Mucosa of descending colon (tissue), 3 donors: ENCODE measurements around the gene LTA. TPM values are rescaled to one million over a fixed set of nuclear protein-coding genes. Genes with fewer than 3 reads are reported as not detected.
A peak's percentile ranks its signal among the peaks of the same experiment; 100 is the strongest.

Experiments
- ATAC-seq: fragments of 200-7000 bp; cut with Tn5 transposase; one replicate; pipeline ENCODE4 v1.9.1; 2020; ENCODE audit warnings: mild to moderate bottlenecking, moderate library complexity
- DNase-seq, 3 donors: peaks; one replicate each; pipeline ENCODE4 v3.0.0-alpha.2; 2020
- H3K36me3 ChIP-seq: fragments of 200-600 bp; one replicate; pipeline ENCODE4 v1.8.0; 2021; ENCODE audit warnings: low read depth, mild to moderate bottlenecking
- H3K4me1 ChIP-seq: fragments of 200-600 bp; one replicate; pipeline ENCODE4 v1.8.0; 2021; ENCODE audit warnings: low read depth, mild to moderate bottlenecking
- H3K4me3 ChIP-seq: fragments of 200-600 bp; one replicate; pipeline ENCODE4 v1.8.0; 2021; ENCODE audit warnings: mild to moderate bottlenecking
- H3K9me3 ChIP-seq: fragments of 200-600 bp; one replicate; pipeline ENCODE4 v1.8.0; 2021; ENCODE audit warnings: mild to moderate bottlenecking
- intact Hi-C, 2 donors: fragments of 100-400 bp; cut with DNase I in 1 of 2; cut with micrococcal nuclease in 1 of 2; formaldehyde crosslinking; loops; one replicate each; pipeline versions ENCODE4 v1.11.0 to v1.11.1; 2022; cut with DNase I, micrococcal nuclease
- total RNA-seq, 3 donors: library from RNA; stranded (reverse); fragmentation: NEBNext Ultra II Directional in 2 of 3; extraction: Animal tissue kit (Norgen Biotek cat#: 25700) in 2 of 3; gene quantifications; one replicate each; pipeline versions ENCODE4 v1.2.1 to v1.2.4, GENCODE V29; 2021 to 2023
- TF ChIP-seq, protein P1 (sequence below): fragments of 200-600 bp; IDR thresholded peaks from one replicate; pipeline ENCODE4 v1.8.0; 2022; ENCODE audit warnings: antibody characterized with exemption, mild to moderate bottlenecking
- donor health status: DM: no; HTN: no; CAD: no; lungs with moderate emphysema.
- donor health status: DM: no; HTN: no; CAD: no.
- donor health status: DM: no; HTN: yes; CAD: no.

LTA gene
- total RNA-seq, 3 donors from 2014 or later: 0.20 to 0.22 TPM; not detected in 1

- peaks cover 4% of the 10 kb centered on the region for H3K36me3 ChIP-seq
- no peaks in the 10 kb centered on the region for H3K9me3 ChIP-seq
- H3K4me1 ChIP-seq: peaks cover 3% of the 10 kb centered on the region
- intact Hi-C loops: no loop called here
- H3K4me3 ChIP-seq: no peak overlapping the region
- DNase-seq (no peak), ATAC-seq (peak; percentile 3)
- TF ChIP-seq, protein P1, sequence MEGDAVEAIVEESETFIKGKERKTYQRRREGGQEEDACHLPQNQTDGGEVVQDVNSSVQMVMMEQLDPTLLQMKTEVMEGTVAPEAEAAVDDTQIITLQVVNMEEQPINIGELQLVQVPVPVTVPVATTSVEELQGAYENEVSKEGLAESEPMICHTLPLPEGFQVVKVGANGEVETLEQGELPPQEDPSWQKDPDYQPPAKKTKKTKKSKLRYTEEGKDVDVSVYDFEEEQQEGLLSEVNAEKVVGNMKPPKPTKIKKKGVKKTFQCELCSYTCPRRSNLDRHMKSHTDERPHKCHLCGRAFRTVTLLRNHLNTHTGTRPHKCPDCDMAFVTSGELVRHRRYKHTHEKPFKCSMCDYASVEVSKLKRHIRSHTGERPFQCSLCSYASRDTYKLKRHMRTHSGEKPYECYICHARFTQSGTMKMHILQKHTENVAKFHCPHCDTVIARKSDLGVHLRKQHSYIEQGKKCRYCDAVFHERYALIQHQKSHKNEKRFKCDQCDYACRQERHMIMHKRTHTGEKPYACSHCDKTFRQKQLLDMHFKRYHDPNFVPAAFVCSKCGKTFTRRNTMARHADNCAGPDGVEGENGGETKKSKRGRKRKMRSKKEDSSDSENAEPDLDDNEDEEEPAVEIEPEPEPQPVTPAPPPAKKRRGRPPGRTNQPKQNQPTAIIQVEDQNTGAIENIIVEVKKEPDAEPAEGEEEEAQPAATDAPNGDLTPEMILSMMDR: no peak
Measured at GRCh38 chr6:31559606-31559957, 12.5 kb upstream of the LTA start.

GRCh38 chr6:31559958-31560696, 12.0 kb upstream of the LTA start:
- TF ChIP-seq, protein P1: no peak
- intact Hi-C loops: no loop called here
- H3K9me3 ChIP-seq: no peaks in the 10 kb centered on the region
- DNase-seq (peak; percentile 47 to 80 (median 56)), ATAC-seq (peak; percentile 76)
- peaks cover 3% of the 10 kb centered on the region for H3K4me1 ChIP-seq
- H3K4me3 ChIP-seq: no peak overlapping the region
- peaks cover 4% of the 10 kb centered on the region for H3K36me3 ChIP-seq

DNA sequence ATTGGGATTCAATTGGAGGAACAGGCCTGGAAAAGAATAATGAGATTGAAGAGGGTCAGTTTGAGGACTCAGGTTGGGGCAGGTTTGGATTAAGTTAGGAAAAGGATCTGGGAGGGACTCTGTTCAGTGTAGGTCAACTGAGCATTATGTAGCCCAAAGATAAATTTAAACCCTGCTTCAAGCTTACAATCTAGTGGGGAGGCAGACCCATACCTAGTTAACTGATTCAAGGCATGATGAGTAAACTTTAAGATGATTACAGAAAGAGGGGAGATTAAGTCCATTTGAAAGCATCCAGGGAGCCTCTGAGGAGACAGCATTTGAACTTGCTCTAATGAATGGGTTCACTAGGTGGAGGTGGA, 11.4 kb upstream of the LTA start:
- intact Hi-C loops: no loop called here
- ATAC-seq (no peak), DNase-seq (no peak)
- Histone ChIP-seq H3K9me3 (no peaks in the 10 kb centered on the region), H3K4me3 (no peak overlapping the region), H3K4me1 (peaks cover 3% of the 10 kb centered on the region), H3K36me3 (peaks cover 4% of the 10 kb centered on the region)
- TF ChIP-seq, protein P1: no peak

DNA sequence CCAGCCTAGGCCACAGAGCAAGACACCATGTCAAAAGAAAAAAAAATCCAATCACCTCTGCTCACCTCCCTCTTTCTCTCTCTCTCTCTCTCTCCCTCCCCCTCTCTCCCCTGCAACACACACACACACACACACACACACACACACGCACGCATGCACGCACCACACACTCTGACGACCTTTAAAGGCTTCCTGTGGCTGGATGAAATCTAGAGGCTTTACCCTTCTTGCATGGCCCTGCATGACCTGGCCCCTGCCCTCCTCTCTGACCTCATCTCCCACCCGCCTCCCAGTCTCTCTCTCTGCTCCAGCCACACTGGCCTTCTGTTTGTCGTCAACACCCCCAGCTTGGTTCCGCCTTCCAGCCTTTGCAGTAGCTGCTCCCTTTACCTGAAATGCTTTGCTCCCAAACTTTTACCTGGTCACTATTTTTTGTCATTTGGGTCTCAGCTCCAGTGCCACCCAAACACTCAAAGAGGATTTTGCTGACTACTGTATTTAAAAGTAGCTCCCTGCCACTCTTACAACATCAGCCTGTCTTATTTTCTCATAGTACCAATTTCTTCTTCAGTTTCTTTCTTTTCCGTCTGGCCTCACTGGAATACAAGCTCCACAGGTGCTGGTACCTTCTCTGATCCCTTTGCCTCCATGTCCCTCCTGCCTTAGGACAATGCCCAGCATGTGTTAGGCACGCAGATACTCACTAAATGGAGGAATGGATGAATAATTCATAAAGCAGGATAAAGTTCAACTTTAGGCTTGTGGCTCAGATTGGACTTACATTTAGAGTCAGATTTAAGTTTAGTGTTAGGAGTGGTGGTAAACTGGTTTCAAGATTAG, 4.3 kb upstream of the LTA start:
- Histone ChIP-seq H3K36me3 (no peaks in the 10 kb centered on the region), H3K9me3 (no peaks in the 10 kb centered on the region), H3K4me1 (peaks cover 3% of the 10 kb centered on the region), H3K4me3 (no peak overlapping the region)
- no peak for DNase-seq
- ATAC-seq: no peak
- TF ChIP-seq, protein P1: no peak
- intact Hi-C loops: no loop called here

GRCh38 chr6:31568537-31568961, 3.5 kb upstream of the LTA start:
- intact Hi-C loops: no loop called here
- DNase-seq (peak in 1 of 3 donors; percentile 52), ATAC-seq (peak; percentile 72)
- no peaks in the 10 kb centered on the region for H3K9me3 ChIP-seq
- H3K4me1 ChIP-seq: peaks cover 3% of the 10 kb centered on the region
- H3K4me3 ChIP-seq: no peak overlapping the region
- TF ChIP-seq, protein P1: no peak
- no peaks in the 10 kb centered on the region for H3K36me3 ChIP-seq
